Cerebellar nuclear complex (tissue), 1 donor: ENCODE data around the gene PTPN4.
"Not testable (repeated sequence)": the region's sequence is repeated elsewhere in the genome, so short reads cannot be mapped to it uniquely, and the experiment has no call there.

Experiments
- DNase-seq, 2 experiments: peaks; one replicate each; lab custom pipeline; 2025; lab: John Stamatoyannopoulos, UW

PTPN4 gene

DNA sequence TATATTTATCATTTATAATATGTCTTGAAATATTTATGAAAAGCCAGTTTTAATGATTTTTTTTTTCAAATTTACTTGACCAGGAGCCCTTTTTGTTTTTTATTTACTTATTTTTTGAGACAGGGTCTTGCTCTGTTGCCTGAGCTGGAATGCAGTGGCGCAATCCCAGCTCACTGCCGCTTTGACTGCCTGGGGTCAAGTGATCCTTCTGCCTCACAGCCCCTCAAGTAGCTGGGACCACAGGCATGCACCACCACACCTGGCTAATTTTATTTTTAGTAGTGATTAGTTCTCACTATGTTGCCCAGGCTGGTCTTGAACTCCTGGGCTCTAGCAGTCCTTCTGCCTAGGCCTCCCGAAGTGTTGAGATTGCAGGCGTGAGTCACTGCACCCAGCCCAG, 258.8 kb downstream of the PTPN4 start:
- DNase-seq = no peak

DNA sequence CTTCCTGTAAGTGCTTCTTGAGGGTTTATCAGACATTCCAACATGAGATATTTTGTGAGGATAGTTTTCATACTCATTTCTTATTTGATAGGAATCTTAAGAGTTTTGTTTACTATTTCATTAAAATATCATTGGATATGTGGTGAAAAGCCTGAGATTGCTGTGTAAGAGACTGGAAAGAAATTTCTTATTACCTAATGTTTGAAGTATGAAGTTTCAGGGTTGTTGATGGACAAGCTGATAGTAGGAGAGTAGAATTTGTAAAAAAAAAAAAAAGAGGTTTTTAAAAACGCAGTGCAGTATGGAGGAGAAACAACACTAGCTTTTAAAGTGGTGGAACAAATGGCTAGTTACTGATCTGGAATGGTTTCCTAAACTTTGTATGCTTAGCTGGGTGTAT, 260.8 kb downstream of the PTPN4 start:
- DNase-seq = no peak

DNA sequence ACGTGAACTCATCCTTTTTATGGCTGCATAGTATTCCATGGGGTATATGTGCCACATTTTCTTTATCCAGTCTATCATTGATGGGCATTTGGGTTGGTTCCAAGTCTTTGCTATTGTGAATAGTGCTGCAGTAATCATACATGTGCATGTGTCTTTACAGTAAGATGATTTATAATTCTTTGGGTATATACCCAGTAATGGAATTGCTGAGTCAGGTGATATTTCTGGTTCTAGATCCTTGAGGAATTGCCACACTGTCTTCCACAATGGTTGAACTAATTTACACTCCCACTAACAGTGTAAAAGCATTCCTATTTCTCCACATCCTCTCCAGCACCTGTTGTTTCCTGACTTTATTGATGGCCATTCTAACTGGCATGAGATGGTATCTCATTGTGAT, 262.8 kb downstream of the PTPN4 start:
- DNase-seq = not testable (repeated sequence)

DNA sequence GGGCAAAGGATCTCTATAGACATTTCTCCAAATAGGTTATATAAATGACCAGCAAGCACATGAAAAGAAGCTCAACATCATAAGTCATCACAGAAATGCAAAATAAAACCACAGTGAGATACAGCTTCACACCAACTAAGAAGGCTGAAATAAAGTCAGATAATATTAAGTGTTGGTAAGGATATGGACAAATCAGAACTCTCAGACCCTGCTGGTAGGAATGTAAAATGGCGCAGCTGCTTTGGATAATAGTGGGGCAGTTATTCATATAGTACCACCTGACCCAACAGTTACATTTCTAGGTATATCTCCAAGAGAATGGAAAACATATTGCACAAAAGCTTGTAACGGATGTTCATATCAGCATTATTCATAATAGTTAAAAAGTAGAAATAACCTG, 267.2 kb downstream of the PTPN4 start:
- no peak for DNase-seq

DNA sequence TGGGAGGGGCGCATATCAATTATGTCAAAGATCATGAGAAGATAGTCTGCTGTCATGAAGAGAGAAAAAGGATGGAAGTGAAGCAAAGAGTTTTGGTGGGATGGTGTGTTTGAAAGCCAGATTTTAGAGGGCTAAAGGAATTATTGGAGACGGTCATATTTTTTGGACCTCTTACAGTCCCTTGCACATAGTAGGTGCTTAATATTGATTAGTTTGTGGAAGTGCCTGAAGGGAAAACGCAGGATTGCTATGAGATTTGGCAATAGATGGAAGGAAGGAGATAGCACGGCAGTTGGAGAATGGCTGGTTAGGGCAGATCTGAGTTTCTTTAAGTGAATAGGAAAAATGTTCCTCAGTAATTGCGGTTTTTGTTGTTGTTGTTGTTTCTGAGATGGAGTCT, 269.1 kb downstream of the PTPN4 start:
- no peak for DNase-seq

DNA sequence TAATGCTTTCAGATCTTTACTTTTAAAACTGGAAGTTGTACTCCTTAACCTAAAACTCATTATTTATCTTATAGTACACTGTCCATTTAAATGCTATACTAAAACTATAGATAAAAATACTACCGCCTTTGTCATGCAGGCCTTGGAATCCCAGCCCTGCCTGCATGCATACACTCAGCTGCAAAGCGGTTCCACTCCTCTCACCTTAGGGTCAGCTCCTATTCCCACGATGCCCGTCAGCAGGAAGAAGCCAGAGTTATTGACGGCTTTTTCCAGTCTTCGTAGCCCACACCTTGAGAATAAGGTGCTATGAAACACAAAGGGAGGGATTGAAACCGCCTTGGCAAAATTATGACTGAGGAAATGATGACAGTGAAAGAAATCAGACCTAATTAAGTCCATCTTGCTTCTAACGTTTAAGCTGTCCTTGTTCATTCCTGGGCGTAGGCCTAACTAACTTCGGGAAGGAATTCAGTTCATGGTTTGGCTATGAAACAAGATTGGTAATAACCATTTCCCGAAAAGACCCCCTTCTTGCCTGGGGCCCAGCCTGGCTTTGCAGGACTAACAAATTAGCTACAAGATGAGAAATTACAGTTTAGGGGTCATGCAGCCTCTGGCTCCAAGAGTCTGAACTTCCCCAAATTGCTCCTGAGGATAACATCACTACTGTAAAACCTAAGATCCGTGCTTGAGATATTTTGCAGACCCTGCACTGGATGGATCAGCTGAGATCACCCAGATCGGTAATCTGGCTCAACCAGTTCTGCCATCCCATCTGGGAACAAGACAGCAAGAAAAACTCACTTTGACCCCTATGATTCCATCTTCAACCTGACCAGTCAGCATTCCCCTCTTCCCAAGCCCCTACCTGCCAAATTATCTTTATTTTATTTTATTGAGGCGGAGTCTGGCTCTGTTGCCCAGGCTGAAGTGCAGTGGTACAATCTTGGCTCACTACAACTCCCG, 270.2 kb downstream of the PTPN4 start:
- no peak for DNase-seq

DNA sequence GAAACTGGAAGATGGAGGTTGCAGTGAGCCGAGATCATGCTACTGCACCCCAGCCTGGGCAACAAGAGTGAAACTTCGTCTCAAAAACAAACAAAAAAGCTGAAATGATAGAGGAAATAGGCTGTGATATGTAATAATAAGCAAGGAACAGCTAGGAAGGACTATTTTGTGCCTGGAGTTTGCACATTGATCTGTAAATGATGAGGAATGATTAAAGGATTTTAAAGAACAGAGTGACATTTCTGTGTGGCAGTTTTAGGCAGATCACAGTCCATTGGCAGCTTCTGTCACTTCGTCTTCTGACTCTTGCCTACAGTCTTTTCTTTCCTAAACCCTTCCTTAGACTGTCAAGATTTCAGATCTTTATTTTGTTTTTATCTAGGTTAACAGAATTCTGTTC, 272.6 kb downstream of the PTPN4 start:
- no peak for DNase-seq
